ENCODE results near the gene CCL28.

- TF ChIP-seq, protein P1, sequence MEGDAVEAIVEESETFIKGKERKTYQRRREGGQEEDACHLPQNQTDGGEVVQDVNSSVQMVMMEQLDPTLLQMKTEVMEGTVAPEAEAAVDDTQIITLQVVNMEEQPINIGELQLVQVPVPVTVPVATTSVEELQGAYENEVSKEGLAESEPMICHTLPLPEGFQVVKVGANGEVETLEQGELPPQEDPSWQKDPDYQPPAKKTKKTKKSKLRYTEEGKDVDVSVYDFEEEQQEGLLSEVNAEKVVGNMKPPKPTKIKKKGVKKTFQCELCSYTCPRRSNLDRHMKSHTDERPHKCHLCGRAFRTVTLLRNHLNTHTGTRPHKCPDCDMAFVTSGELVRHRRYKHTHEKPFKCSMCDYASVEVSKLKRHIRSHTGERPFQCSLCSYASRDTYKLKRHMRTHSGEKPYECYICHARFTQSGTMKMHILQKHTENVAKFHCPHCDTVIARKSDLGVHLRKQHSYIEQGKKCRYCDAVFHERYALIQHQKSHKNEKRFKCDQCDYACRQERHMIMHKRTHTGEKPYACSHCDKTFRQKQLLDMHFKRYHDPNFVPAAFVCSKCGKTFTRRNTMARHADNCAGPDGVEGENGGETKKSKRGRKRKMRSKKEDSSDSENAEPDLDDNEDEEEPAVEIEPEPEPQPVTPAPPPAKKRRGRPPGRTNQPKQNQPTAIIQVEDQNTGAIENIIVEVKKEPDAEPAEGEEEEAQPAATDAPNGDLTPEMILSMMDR (IDR thresholded peaks at IDR 0.05): peak; percentile 59
- TF ChIP-seq, protein P2, sequence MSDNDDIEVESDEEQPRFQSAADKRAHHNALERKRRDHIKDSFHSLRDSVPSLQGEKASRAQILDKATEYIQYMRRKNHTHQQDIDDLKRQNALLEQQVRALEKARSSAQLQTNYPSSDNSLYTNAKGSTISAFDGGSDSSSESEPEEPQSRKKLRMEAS (IDR thresholded peaks at IDR 0.05): no peak
- TF ChIP-seq POLR2A (IDR thresholded peaks at IDR 0.05; ENCODE audit: low read length): no peak
- TF ChIP-seq, protein P3, sequence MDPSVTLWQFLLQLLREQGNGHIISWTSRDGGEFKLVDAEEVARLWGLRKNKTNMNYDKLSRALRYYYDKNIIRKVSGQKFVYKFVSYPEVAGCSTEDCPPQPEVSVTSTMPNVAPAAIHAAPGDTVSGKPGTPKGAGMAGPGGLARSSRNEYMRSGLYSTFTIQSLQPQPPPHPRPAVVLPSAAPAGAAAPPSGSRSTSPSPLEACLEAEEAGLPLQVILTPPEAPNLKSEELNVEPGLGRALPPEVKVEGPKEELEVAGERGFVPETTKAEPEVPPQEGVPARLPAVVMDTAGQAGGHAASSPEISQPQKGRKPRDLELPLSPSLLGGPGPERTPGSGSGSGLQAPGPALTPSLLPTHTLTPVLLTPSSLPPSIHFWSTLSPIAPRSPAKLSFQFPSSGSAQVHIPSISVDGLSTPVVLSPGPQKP (IDR thresholded peaks at IDR 0.05; ENCODE audit: low read depth, low read length): no peak
- no peak for TF ChIP-seq NR3C1 (IDR thresholded peaks at IDR 0.05)
- no peak for TF ChIP-seq EP300 (IDR thresholded peaks at IDR 0.05)
- TF ChIP-seq RARB (CRISPR knock-in tag; IDR thresholded peaks at IDR 0.05): no peak
- TF ChIP-seq, protein P4, sequence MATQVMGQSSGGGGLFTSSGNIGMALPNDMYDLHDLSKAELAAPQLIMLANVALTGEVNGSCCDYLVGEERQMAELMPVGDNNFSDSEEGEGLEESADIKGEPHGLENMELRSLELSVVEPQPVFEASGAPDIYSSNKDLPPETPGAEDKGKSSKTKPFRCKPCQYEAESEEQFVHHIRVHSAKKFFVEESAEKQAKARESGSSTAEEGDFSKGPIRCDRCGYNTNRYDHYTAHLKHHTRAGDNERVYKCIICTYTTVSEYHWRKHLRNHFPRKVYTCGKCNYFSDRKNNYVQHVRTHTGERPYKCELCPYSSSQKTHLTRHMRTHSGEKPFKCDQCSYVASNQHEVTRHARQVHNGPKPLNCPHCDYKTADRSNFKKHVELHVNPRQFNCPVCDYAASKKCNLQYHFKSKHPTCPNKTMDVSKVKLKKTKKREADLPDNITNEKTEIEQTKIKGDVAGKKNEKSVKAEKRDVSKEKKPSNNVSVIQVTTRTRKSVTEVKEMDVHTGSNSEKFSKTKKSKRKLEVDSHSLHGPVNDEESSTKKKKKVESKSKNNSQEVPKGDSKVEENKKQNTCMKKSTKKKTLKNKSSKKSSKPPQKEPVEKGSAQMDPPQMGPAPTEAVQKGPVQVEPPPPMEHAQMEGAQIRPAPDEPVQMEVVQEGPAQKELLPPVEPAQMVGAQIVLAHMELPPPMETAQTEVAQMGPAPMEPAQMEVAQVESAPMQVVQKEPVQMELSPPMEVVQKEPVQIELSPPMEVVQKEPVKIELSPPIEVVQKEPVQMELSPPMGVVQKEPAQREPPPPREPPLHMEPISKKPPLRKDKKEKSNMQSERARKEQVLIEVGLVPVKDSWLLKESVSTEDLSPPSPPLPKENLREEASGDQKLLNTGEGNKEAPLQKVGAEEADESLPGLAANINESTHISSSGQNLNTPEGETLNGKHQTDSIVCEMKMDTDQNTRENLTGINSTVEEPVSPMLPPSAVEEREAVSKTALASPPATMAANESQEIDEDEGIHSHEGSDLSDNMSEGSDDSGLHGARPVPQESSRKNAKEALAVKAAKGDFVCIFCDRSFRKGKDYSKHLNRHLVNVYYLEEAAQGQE (IDR thresholded peaks at IDR 0.05): no peak
Measured at GRCh38 chr5:43400082-43400481, 12.1 kb downstream of the CCL28 start.
